Activated naive CD4-positive, alpha-beta T cell treated with anti-CD3 and anti-CD28 coated beads for 36 hours (primary cell): ENCODE data around the gene ZCCHC4. TPM values are rescaled to one million over a fixed set of nuclear protein-coding genes. Genes with fewer than 3 reads are reported as not detected.

Experiments
- CTCF ChIA-PET: fragments of 350-600 bp; sonication (Branson Sonifier 250); formaldehyde crosslinking; loops from one replicate; lab custom pipeline; 2021; ENCODE audit warnings: antibody characterized with exemption; lab: Charles Lee
- DNase-seq: peaks from one replicate; pipeline ENCODE4 v3.0.0-alpha.2; 2020
- H3K27ac Mint-ChIP-seq: one replicate; pipeline ENCODE4 v1.8.0; 2021; ENCODE audit warnings: mild to moderate bottlenecking, mixed read lengths
- H3K27me3 Mint-ChIP-seq: one replicate; pipeline ENCODE4 v1.8.0; 2021; ENCODE audit warnings: low read depth, mixed read lengths
- H3K36me3 Mint-ChIP-seq: one replicate; pipeline ENCODE4 v1.8.0; 2021; ENCODE audit warnings: low read depth, mixed read lengths
- H3K4me1 Mint-ChIP-seq: one replicate; pipeline ENCODE4 v1.8.0; 2021; ENCODE audit warnings: low read depth, mixed read lengths
- H3K4me3 Mint-ChIP-seq: one replicate; pipeline ENCODE4 v1.8.0; 2021; ENCODE audit warnings: mild to moderate bottlenecking, moderate library complexity, mixed read lengths
- H3K9me3 Mint-ChIP-seq: one replicate; pipeline ENCODE4 v1.8.0; 2021; ENCODE audit warnings: mixed read lengths
- intact Hi-C: fragments of 100-400 bp; cut with micrococcal nuclease; formaldehyde crosslinking; loops from one replicate; pipeline ENCODE4 v1.15.1; 2023
- total RNA-seq, 2 experiments: library from RNA; stranded (reverse); gene quantifications; one replicate each; pipeline ENCODE4 v1.2.3, GENCODE V29; 2021

ZCCHC4 gene
- total RNA-seq, 2 experiments from 2014 or later = 10.5 to 11.9 TPM

DNA sequence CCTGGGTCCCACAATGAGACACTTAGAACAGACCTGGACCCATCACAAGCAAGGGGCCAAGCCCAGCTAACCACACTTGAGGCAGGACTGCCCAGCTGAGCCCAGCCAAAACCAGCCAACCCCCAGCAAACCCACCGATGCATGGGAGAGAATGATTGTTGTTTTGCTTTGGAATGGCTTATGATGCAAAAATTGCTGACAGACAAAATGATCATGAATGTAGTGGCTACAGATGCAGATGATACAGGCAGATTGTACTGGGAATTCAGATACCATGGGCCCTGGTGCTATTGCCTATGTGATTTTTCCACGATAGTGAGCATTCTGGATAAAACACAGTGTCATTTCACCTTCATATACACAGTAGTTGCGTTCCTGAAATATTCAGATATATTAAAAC is 9.0 kb upstream of the ZCCHC4 start:
- Mint-ChIP-seq H3K4me3 (no peak overlapping the region), H3K36me3 (no peaks in the 10 kb centered on the region), H3K9me3 (no peaks in the 10 kb centered on the region), H3K27ac (no peak overlapping the region), H3K4me1 (no peaks in the 10 kb centered on the region), H3K27me3 (peaks cover 14% of the 10 kb centered on the region)
- DNase-seq = no peak
- CTCF ChIA-PET = interaction anchor here (0.7 to 2.6 kb wide), 2 partner anchors 9 to 172 kb away, joined by 3 to 14 read pairs; partner anchors contain the start of gene ZCCHC4
- intact Hi-C loops = no loop called here

DNA sequence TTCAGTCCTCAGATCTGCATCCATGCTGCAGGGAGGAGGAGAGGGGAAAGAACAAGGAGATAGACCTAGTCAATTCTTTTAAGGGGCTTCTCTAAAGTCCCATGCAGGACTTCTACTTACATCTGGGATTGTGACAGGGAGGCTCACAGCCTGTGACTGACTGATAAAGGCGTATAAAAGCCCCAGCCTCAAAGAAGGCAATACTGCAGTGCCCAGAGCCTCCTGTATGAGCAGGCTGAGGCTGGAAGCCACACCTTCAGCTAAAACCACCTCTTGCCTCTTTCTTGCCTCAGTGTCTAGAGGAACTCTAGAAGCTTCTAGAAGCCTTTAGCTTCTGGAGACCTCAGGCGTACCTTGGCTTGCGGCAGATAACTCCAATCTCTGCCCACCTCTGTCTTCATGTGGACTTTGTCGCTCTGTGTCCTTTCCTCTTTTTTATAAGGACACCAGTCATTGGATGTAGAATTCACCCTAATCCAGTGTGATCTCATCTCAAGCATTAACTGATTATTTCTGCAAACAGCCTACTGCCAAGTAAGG is 6.0 kb upstream of the ZCCHC4 start:
- no peak overlapping the region for H3K27ac Mint-ChIP-seq
- no peaks in the 10 kb centered on the region for H3K9me3 Mint-ChIP-seq
- DNase-seq = no peak
- no peaks in the 10 kb centered on the region for H3K4me1 Mint-ChIP-seq
- peaks cover 12% of the 10 kb centered on the region for H3K27me3 Mint-ChIP-seq
- CTCF ChIA-PET = interaction anchor here (0.7 kb wide), 1 partner anchor 72 kb away, joined by 3 read pairs; no protein-coding TSS in a partner anchor
- no peak overlapping the region for H3K4me3 Mint-ChIP-seq
- intact Hi-C loops = no loop called here
- no peaks in the 10 kb centered on the region for H3K36me3 Mint-ChIP-seq

DNA sequence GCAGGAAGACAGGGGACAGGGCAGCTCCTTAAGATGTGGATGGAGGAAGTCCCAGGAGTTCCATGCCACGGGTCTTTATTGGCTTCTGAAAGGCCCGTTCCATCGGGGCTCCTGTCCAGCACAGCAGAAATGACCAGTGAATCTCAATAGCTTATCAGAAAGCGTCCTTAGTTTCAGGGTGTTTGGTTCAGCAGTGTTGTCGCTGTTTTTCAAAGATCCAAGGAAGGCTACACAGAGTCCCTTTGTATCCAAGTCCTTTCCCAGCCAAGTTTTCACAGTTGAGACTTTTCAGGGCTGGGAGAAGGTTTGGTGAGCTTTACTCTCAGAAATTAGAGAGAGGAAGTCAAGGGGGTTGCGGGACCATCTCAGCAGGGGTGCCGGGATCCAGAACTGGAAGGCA is 5.0 kb upstream of the ZCCHC4 start:
- H3K36me3 Mint-ChIP-seq = peaks cover under 1% of the 10 kb centered on the region
- no peak for DNase-seq
- CTCF ChIA-PET = interaction anchor here (0.6 kb wide), 1 partner anchor 113 kb away, joined by 3 read pairs; no protein-coding TSS in a partner anchor
- peaks cover 12% of the 10 kb centered on the region for H3K27me3 Mint-ChIP-seq
- H3K9me3 Mint-ChIP-seq = no peaks in the 10 kb centered on the region
- no peak overlapping the region for H3K4me3 Mint-ChIP-seq
- peaks cover under 1% of the 10 kb centered on the region for H3K4me1 Mint-ChIP-seq
- no peak overlapping the region for H3K27ac Mint-ChIP-seq
- intact Hi-C loops = no loop called here

DNA sequence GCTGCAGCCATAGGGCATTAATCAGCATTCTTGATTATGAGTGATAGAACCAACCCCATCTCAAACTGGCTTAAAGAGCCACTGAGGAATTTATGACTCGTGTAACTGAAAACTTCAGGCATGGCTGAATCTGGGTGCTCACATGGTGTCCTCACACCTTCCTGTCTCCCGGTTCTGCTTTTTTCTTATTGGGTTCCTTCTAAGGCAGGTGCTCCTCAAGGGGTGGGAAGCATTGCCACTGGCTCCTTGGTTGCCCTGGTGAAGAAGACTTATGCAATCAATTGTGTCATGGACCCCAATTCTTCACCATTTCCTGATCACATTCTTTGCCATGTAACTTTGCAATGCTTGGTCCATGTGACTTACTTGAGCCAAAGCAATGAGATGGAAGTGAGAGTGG is 4.3 kb upstream of the ZCCHC4 start:
- Mint-ChIP-seq H3K36me3 (peaks cover 2% of the 10 kb centered on the region), H3K27ac (no peak overlapping the region), H3K4me1 (peaks cover 4% of the 10 kb centered on the region), H3K9me3 (no peaks in the 10 kb centered on the region), H3K4me3 (no peak overlapping the region), H3K27me3 (peaks cover 12% of the 10 kb centered on the region)
- DNase-seq = no peak
- CTCF ChIA-PET = no interaction called here
- intact Hi-C loops = no loop called here

DNA sequence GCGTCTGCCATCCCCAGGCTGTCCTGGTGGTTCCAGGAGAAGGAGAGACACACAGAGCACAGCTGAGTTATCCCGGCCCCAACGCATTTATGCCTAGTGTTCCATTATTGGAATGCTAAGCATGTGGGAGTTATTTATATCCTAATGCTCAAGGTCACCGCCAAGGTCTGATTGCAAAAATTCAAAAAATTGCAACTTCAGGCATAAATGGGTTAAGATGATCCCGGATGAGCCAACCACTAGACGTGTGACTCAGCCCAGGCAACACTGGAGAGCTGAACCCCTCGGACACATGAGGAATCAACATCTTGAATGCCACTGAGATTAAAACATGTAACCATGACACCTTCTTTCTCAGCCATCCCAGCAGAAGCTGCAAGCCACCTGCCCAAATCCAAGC is 3.8 kb upstream of the ZCCHC4 start:
- CTCF ChIA-PET = no interaction called here
- intact Hi-C loops = no loop called here
- no peak overlapping the region for H3K4me3 Mint-ChIP-seq
- DNase-seq = no peak
- H3K4me1 Mint-ChIP-seq = peaks cover 8% of the 10 kb centered on the region
- H3K36me3 Mint-ChIP-seq = peaks cover 2% of the 10 kb centered on the region
- peaks cover 12% of the 10 kb centered on the region for H3K27me3 Mint-ChIP-seq
- no peaks in the 10 kb centered on the region for H3K9me3 Mint-ChIP-seq
- H3K27ac Mint-ChIP-seq = no peak overlapping the region

DNA sequence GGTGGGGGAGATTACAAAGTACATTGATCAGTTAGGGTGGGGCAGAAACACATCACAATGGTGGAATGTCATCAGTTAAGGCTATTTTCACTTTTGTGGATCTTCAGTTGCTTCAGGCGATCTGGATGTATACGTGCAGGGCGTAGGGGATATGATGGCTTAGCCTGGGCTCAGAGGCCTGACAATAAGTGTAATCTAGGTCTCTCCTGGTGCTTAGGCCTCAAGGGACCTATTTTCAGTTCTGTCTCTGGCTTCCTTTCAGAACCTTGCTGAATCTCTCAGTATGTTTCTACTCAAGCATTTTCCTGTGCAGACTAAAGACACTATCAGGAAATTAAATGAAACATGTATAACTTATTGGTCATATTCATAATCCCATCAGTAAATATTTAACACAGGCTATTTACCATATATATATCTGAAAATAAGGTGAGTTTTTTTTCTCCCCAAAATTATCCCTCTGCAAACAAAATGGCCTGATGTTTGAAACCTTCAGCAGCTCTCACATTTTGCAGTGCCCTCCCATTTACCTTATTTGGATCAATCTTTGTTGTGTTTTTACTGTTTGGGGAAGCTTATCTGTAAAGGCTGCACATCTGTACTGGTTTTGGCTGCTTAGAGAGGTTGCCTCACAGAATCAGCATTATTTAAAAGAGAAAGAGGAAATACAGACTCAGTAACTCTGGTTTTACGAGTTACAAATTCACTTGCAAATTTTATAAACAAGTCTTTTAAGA is 2.3 kb upstream of the ZCCHC4 start:
- CTCF ChIA-PET = interaction anchor here (1.0 kb wide), 1 partner anchor 59 kb away, joined by 3 read pairs; no protein-coding TSS in a partner anchor
- peaks cover 3% of the 10 kb centered on the region for H3K36me3 Mint-ChIP-seq
- intact Hi-C loops = loop anchor here (5.0 to 10.0 kb wide), 4 partner anchors 552 to 1978 kb away; partner anchors contain the start of gene SEL1L3
- peaks cover 15% of the 10 kb centered on the region for H3K4me1 Mint-ChIP-seq
- H3K27me3 Mint-ChIP-seq = peaks cover 12% of the 10 kb centered on the region
- no peak overlapping the region for H3K4me3 Mint-ChIP-seq
- H3K9me3 Mint-ChIP-seq = no peaks in the 10 kb centered on the region
- no peak for DNase-seq
- H3K27ac Mint-ChIP-seq = no peak overlapping the region

DNA sequence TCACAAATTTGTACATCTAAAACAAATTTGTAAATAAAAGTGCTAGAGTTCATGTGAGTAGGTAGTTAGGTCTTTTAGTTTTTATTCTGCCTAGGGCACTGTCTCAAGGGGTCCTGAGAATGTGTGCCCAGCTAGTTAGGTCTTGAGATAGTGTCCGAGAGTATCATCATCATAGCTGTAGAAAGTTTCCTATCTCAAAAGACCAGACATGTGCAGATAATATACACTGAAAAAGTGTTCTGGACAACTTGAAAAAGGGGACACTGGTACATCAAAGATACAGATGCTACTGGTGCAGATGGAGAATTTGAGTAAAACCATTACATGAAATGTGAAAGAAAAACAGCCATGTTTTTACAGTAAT is 1.8 kb upstream of the ZCCHC4 start:
- CTCF ChIA-PET = interaction anchor here (1.0 kb wide), 1 partner anchor 58 kb away, joined by 3 read pairs; no protein-coding TSS in a partner anchor
- H3K4me1 Mint-ChIP-seq = peaks cover 15% of the 10 kb centered on the region
- H3K36me3 Mint-ChIP-seq = peaks cover 5% of the 10 kb centered on the region
- no peak overlapping the region for H3K27ac Mint-ChIP-seq
- H3K4me3 Mint-ChIP-seq = no peak overlapping the region
- no peaks in the 10 kb centered on the region for H3K9me3 Mint-ChIP-seq
- DNase-seq = no peak
- peaks cover 11% of the 10 kb centered on the region for H3K27me3 Mint-ChIP-seq
- intact Hi-C loops = loop anchor here (5.0 to 10.0 kb wide), 4 partner anchors 552 to 1978 kb away; partner anchors contain the start of gene SEL1L3

DNA sequence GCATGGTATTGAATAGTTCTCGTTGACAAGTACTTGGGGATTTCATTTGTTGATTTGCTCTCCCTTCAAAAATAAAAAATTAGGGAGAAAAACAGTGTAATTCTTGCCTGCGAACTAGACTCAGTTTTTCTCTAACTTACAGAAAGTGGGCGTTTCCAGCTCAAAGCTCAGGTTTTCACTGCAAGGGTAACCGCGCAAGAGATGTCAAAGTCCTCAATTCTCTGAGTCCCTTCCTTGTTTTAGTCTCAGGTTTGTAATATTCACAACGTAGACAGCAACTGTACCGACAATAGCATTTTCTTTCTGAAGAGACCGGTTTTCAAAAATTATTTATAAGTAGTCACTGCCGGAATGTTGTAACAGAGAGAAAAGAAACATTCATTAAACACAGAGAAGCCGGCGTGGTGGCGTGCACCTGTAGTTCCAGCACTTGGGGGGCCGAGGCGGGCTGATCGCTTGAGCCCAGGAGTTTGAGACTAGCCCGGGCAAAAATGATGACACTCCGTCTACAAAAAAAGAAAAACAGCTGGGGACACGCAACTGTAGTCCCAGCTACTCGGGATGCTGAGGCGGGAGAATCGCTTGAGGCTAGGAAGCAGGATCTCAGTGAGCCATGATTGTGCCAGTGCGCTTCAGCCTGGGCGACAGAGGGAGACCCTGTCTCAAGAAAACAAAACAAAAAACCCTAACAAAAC is 774 bp downstream of the ZCCHC4 start:
- H3K27me3 Mint-ChIP-seq = peaks cover 4% of the 10 kb centered on the region
- H3K4me3 Mint-ChIP-seq = peak overlapping the region; percentile 99
- peak; percentile 25 for DNase-seq
- H3K27ac Mint-ChIP-seq = peak overlapping the region; percentile 89
- CTCF ChIA-PET = interaction anchor here (0.6 to 3.9 kb wide), 25 partner anchors 8 to 788 kb away, joined by 3 to 32 read pairs (median 6); partner anchors contain the start of genes PI4K2B and SEPSECS
- H3K4me1 Mint-ChIP-seq = peaks cover 24% of the 10 kb centered on the region
- peaks cover 17% of the 10 kb centered on the region for H3K36me3 Mint-ChIP-seq
- intact Hi-C loops = loop anchor here (5.0 to 10.0 kb wide), 4 partner anchors 549 to 1981 kb away; partner anchors contain the start of gene SEL1L3
- no peaks in the 10 kb centered on the region for H3K9me3 Mint-ChIP-seq

DNA sequence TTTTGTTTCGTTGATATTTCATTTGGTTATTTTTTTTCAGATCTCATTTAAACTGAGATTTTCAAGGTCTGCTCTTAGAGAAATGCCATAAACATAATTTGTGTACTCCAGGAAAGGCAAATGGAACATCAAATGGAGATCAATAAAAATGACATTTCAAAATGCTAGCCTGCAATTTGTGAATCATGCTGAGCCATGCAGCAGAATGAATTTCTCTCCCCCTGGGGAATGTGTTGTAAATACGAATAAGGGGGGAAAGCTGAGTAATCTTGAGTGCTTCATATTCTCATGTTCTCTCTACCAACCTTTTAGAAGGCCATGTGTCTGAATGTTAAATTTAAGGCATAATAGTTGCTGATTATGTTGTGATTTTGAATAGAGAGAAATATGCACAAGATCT is 7.8 kb downstream of the ZCCHC4 start:
- Mint-ChIP-seq H3K36me3 (peaks cover 26% of the 10 kb centered on the region), H3K27me3 (no peaks in the 10 kb centered on the region), H3K4me1 (peaks cover 35% of the 10 kb centered on the region), H3K9me3 (no peaks in the 10 kb centered on the region), H3K4me3 (no peak overlapping the region), H3K27ac (peak overlapping the region; percentile 76)
- intact Hi-C loops = loop anchor here (1.0 to 2.0 kb wide), 5 partner anchors 8 to 160 kb away; partner anchors contain the start of genes ANAPC4, SEPSECS and ZCCHC4
- no peak for DNase-seq
- CTCF ChIA-PET = interaction anchor here (0.8 to 2.1 kb wide), 4 partner anchors 7 to 151 kb away, joined by 3 to 21 read pairs (median 4); partner anchors contain the start of gene ZCCHC4

DNA sequence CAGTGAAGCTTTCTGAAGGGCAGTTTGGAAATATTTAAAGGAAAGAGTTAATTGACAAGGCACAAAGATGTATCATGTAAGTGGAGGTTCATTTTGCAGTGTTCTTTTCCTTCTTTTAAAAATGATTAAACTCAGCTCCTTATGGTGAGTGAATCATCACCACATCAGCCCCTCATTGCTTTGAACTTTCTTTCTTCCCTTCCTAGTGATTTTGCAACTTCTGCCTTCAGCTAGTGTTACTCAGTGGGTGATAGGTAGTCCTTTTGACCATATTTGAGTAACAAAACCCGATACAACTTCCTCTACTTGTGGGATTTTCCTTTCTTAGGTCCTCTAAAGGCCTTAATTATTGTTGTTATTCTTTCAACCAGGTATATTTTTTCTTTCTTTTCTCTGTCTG is 8.2 kb downstream of the ZCCHC4 start:
- DNase-seq = peak; percentile 18
- peak overlapping the region; percentile 42 for H3K4me3 Mint-ChIP-seq
- CTCF ChIA-PET = interaction anchor here (0.5 to 2.1 kb wide), 6 partner anchors 8 to 1696 kb away, joined by 3 to 21 read pairs (median 3); partner anchors contain the start of gene ZCCHC4

DNA sequence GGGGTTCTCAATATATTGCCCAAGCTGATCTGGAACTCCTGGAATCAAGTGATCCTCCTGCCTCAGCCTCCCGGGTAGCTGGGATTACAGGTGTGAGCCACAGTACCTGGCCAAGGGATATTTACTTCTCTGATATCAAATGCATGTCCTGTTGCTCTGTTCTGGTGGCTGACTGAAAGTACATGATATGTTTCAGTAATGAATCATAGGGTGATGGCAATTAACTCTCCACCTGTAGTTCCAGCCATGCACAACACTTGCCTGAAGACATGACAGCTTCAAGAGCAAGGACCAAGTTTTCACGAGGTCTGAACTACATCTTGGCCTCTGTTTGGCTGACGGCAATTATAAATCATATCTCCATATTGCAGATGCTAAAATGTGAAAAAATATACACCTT is 9.1 kb downstream of the ZCCHC4 start:
- no peak overlapping the region for H3K4me3 Mint-ChIP-seq
- H3K27me3 Mint-ChIP-seq = no peaks in the 10 kb centered on the region
- H3K9me3 Mint-ChIP-seq = no peaks in the 10 kb centered on the region
- intact Hi-C loops = loop anchor here (1.0 to 2.0 kb wide), 5 partner anchors 10 to 198 kb away; partner anchors contain the start of gene ANAPC4
- H3K27ac Mint-ChIP-seq = peak overlapping the region; percentile 72
- DNase-seq = no peak
- H3K36me3 Mint-ChIP-seq = peaks cover 18% of the 10 kb centered on the region
- H3K4me1 Mint-ChIP-seq = peaks cover 31% of the 10 kb centered on the region
- CTCF ChIA-PET = interaction anchor here (0.7 to 2.1 kb wide), 4 partner anchors 9 to 46 kb away, joined by 3 to 21 read pairs (median 4); partner anchors contain the start of gene ZCCHC4

More for the DNA sequence above, 8.2 kb downstream of the ZCCHC4 start:
- Mint-ChIP-seq H3K27ac (peak overlapping the region; percentile 76), H3K9me3 (no peaks in the 10 kb centered on the region), H3K4me1 (peaks cover 35% of the 10 kb centered on the region), H3K36me3 (peaks cover 24% of the 10 kb centered on the region), H3K27me3 (no peaks in the 10 kb centered on the region)
- intact Hi-C loops = loop anchor here (1.0 to 2.0 kb wide), 7 partner anchors 8 to 197 kb away; partner anchors contain the start of genes ANAPC4, SEPSECS and ZCCHC4
